NCI-H748 (cell line): ENCODE results near the gene ADAT2.

ENCODE experiments used
- DNase-seq: peaks from one replicate; lab custom pipeline; 2025; ENCODE audit not compliant: unreplicated experiment; lab: John Stamatoyannopoulos, UW

ADAT2 gene

DNA sequence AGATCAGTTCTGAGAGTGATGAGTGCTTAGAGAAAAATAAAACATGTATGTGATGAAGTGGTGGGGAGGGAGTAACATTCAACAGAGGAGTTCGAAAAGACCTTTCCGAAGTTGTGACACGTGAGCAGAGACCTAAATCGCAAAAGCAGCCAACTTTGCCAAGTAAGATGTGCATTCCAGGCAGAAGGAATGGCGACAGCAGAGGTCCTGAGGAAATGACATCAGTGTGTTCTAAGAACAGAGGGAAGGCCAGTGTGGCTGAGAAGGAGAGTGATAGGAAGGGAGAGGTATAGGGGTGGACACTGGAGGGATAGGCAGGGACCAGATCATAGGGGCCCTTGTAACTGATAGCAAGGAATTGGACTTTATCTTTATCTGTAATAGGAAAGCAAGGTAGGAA, 51.3 kb downstream of the ADAT2 start:
- no peak for DNase-seq

DNA sequence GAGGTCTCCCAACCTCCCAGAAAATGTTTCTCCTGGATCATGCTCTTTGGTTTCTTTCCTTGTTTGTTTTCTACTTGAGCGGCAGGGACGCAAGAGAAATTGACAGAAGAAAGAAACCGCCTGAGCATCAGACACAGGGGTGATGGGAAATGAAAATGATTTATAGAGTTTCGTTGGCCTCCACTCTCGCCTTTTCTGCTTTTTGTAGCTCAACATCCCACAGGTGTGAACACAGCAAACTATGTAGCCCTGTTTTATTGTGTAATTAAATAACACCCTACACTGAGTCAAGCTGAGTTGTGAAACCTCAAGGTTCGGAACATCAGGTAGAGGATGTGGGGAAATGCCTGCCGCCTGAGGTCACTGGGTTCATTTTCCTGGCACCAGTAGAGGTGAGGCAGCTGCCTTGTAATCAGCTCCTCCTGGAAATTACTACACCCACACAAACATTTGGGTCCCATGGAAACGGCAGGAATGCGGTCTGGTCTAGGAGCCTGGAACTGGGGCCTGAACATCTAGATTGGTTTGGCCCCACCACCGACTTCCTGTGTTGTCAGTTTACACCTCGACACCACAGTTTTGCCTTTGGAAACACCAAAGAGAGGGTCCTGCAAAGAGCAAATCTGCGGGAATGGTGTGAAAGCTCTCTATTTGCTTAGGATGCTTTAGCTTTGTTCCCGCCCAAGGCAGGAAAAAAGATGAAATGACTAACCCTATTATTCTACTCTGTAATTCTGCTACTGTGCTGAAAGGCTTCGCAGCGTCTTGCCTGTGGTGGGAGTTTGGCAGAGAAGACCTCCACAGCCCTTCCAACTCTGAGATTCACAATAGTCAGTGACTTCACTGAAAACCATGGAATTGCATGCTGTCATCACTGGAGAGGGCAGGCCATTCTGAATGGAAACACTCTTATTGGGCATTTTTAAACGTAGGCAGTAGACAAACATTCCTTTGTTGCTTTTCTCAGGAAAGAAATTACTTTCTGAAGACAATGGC, 53.0 kb downstream of the ADAT2 start:
- DNase-seq, result peak; percentile 58

DNA sequence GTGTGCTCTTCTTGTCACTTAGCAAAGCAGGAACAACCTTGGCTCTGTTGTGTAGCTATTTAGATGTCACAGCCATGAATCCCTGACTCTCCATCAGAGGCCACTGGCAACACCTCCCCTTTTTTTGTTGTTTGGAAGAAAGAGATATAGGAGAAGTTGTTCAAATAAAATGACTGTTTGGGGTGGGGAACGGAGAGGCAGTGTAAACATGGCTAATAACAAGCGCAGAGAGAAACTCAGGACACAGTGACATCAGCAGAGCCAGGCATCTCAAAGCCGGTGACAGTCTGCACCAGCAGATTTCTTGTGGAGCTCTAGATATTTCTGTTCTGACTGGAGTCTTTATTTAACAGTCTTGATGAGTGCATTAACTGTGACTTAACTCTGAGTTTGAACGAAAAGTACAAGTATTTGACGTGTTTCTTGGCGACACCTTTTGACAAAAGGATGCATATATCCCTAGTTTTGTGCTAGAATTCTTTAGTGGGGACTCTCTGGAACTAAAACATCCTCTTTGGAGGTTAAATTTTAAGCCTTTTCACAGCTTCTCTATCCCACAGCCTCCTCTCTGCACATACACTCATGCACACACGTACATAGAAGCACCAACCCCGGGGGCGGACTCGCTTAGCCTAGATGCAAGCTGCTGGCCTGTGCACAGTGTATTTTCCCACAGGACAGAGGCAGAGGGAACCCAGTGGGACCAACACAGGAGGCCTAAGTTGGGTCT, 53.8 kb downstream of the ADAT2 start:
- DNase-seq, result peak; percentile 19

DNA sequence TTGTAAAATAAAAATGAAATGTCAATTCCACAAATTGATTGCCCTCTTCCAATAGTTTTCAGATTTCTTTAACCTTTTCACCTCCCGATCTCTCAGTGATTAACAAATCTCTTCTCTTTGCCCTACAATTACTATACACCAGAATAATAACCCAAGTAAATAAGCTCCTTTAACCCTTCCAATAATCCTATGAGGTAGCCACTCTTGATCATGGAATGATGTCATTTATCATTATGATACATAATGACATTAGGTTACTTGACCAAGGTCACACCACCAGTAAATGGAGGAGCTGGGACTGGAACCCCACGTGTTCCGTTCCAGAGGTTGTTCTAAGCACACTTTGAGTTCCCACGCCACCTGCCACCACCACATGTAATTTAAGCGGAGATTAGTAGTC, 54.8 kb downstream of the ADAT2 start:
- DNase-seq, result no peak

DNA sequence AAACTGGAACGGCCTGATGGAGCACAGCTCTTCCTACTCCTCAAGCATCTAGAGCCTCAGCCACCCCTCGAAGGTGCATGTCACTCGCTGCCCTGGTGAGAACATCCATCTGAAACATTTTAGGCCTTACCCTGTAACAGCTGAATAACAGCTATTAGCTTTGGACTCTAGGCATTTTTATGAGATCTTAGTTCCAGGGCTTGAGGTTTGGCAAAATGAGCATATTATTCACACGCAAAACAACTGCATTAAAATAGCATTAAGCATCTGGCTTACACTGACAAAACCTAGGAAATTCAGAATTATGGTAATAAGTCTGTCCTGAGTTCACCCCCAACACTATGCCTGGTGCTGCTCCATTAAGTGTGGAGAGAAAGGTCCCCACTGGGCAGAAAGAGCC, 56.1 kb downstream of the ADAT2 start:
- DNase-seq, result no peak

DNA sequence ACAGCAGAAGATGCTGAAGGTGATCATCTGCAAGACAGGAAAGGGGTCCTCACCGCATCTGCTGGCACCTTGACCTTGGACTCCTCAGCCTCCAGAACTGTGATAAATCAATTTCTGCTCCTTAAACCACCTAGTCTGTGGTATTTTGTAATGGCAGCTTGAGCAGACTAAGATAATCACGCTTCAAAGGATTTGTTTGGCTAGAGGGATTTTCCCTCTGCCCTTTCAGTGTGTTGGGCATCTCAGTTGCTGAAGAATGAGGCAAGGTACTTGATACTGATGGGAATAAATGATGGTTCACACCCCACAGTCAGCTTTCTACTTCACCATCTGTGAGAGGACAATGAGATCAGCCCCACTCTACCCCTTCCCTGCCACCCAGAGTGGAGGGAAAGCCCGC, 60.2 kb downstream of the ADAT2 start:
- DNase-seq, result no peak

DNA sequence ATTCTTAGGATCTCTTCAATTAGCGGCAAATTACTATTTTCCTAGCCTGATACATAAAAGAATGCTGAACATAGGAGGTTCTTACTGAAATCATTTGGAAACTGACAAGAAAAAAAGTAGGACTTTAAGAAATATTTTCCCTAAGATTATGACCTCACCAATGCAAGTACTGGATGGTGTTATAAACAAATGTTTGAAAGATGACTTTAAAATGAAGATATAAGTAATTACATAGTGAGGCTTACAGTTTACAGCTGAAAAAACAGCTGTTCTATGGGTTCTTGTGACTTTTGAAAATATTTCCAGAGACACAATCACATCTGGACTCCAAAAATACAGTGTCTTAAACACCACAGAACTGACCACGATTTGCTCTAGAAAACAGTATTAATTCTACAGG, 64.9 kb downstream of the ADAT2 start:
- no peak for DNase-seq

DNA sequence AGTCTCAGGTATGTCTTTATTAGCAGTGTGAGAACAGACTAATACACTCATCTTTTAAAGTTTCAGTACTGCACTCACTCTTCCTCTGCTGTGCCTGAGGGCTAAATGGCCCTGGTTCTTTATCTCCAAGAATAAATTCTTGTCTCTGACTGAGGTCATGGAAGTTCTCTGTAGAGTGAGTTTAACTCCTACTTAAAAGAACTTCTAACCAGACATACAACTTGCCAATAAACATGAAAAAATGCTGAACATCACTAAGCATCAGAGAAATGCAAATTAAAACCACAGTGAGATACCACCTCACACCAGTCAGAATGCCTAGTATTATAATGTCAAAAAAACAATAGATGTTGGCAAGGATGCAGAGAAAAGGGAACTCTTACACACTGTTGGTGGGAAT, 73.6 kb downstream of the ADAT2 start:
- DNase-seq, result no peak

DNA sequence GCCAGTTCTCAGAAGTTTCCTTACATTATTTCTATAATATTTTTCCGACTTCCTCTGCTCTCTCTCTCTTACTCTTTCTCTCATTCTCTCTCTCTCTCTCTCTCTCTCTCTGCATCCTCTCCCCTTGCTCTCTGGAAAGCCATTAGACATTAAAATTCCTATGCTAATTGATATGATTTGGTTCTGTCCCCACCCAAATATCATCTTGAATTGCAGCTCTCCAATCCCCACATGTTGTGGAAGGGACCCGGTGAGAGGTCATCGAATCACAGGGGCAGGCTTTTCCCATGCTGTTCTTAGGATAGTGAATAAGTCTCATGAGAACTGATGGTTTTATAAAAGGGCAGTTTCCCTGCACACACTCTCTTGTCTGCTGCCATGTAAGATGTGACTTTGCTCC, 74.1 kb downstream of the ADAT2 start:
- no peak for DNase-seq

DNA sequence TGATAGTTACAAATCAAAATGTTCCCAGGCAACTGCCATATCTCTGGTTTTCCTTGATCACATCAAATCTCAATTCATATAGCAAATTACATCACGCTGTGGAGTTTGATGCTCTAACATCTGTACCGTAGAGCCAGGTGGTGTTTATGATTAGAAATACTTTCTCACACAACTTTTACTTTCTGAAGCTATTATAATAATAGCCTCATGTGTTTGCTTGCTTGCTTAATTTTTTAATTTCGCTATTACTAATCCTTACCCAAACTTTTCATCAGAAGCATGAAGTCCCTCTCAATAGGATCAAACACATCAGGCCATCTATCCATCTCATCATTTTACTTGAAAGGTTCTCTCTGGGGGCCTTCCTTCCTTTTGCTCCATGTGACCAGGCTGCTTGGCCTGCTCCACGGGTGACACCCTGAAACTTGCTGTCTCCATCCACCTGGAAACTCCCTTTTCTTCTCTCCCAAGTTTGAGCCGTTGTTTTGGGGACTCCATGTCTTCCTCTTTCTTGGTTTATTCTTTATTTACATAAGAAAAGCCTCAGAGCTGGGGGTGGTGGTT, 75.4 kb downstream of the ADAT2 start:
- DNase-seq, result no peak

DNA sequence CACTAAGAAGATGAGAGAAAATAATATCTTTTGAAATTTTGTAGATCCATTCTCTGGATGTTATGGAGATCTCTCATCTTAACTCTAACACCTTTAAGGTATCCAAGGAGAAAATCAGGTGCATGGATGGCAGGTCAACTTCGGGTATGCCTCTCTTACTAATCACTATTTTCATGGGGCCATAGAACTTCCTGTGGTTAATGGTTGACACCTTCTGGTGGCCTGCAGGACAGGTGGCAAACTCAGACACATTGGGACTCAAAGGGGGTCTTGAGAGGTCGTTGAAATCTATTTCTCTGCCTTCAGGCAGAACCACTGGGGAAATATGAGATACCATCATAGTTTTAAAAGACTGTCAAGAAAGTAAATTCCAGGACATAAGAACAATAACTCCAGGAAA, 76.5 kb downstream of the ADAT2 start:
- no peak for DNase-seq
